GM13977 (cell line): ENCODE measurements around the gene TNK2.
"Not testable (repeated sequence)": the region's sequence is repeated elsewhere in the genome, so short reads cannot be mapped to it uniquely, and the experiment has no call there.

ENCODE experiments used
- DNase-seq: peaks from one replicate; pipeline ENCODE4 v3.0.0; 2012; ENCODE audit warnings: low spot score
- in situ Hi-C: fragments of 300-500 bp; cut with MboI; formaldehyde crosslinking; loops from one replicate; pipeline ENCODE4 v1.12.0; 2022; ENCODE audit warnings: low sequenced_read_pairs, low pct_unique_long_range_greater_than_20kb, mixed read lengths, inconsistent platforms; ENCODE audit not compliant: unreplicated experiment
- TF ChIP-seq, protein P1 (sequence below): IDR thresholded peaks from 2 replicates; pipeline ENCODE4 v1.5.1; 2012; ENCODE audit warnings: mild to moderate bottlenecking, control low read depth; ENCODE audit not compliant: insufficient read depth; ENCODE audit errors: extremely low read depth, missing control alignments

The TNK2 gene

GRCh38 chr3:195916291-195916690, 7.9 kb upstream of the TNK2 start:
- DNase-seq = no peak
- in situ Hi-C loops = loop anchor here (10.0 kb wide), 1 partner anchor 61 kb away; no protein-coding TSS in a partner anchor
- TF ChIP-seq, protein P1, sequence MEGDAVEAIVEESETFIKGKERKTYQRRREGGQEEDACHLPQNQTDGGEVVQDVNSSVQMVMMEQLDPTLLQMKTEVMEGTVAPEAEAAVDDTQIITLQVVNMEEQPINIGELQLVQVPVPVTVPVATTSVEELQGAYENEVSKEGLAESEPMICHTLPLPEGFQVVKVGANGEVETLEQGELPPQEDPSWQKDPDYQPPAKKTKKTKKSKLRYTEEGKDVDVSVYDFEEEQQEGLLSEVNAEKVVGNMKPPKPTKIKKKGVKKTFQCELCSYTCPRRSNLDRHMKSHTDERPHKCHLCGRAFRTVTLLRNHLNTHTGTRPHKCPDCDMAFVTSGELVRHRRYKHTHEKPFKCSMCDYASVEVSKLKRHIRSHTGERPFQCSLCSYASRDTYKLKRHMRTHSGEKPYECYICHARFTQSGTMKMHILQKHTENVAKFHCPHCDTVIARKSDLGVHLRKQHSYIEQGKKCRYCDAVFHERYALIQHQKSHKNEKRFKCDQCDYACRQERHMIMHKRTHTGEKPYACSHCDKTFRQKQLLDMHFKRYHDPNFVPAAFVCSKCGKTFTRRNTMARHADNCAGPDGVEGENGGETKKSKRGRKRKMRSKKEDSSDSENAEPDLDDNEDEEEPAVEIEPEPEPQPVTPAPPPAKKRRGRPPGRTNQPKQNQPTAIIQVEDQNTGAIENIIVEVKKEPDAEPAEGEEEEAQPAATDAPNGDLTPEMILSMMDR = no peak

- TF ChIP-seq, protein P1 = peak; percentile 82
- in situ Hi-C loops = loop anchor here (10.0 kb wide), 1 partner anchor 60 kb away; no protein-coding TSS in a partner anchor
- peak; percentile 93 for DNase-seq
Observed at GRCh38 chr3:195914648-195915473, 6.5 kb upstream of the TNK2 start.

DNA sequence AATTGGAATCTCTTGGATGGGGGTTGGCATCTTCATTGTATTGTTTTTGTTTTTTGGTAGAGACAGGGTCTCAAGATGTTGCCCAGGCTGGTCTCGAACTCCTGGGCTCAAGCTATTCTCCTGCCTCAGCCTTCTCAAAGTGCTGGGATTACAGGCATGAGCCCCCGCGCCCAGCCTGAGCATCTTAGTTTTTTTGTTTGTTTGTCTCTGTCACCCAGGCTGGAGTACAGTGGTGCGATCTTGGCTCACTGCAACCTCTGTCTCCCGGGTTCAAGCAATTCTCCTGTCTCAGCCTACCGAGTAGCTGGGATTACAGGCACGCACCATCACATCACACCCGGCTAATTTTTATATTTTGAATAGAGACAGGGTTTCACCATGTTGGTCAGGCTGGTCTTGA, 5.8 kb upstream of the TNK2 start:
- not testable (repeated sequence) for DNase-seq
- in situ Hi-C loops = loop anchor here (10.0 kb wide), 1 partner anchor 59 kb away; no protein-coding TSS in a partner anchor

GRCh38 chr3:195913382-195913781, 5.0 kb upstream of the TNK2 start:
- no peak for DNase-seq
- in situ Hi-C loops = loop anchor here (10.0 kb wide), 1 partner anchor 59 kb away; no protein-coding TSS in a partner anchor
- TF ChIP-seq, protein P1 = no peak

DNA sequence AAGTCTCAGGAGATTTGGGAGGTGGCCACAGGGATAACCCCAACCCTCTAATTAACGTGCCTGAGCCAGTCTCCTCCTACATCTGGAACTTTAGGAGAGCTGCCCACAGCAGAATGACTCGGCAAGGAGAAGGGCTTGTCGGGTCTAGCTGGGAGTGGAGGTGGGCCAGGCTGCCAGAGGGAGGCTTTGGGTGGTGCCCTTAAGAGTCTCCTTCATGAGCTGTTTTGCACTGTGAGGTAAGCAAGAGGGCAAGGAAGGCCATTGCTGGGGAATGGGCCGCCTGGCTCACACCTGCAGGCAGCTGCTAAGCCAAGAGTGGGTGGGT, 3.6 kb upstream of the TNK2 start:
- TF ChIP-seq, protein P1 = no peak
- in situ Hi-C loops = loop anchor here (10.0 kb wide), 1 partner anchor 57 kb away; no protein-coding TSS in a partner anchor
- no peak for DNase-seq

- in situ Hi-C loops = loop anchor here (10.0 kb wide), 1 partner anchor 56 kb away; no protein-coding TSS in a partner anchor
- DNase-seq = no peak
- TF ChIP-seq, protein P1 = no peak
Observed at GRCh38 chr3:195911041-195911945, 2.9 kb upstream of the TNK2 start.

- no peak for DNase-seq
- TF ChIP-seq, protein P1 = no peak
- in situ Hi-C loops = loop anchor here (10.0 kb wide), 1 partner anchor 56 kb away; no protein-coding TSS in a partner anchor
Observed at GRCh38 chr3:195910499-195910845, 2.1 kb upstream of the TNK2 start.
